PFSK-1 (cell line): ENCODE measurements around the gene SMOC2.

ENCODE experiments used
- POLR2AphosphoS5 ChIP-seq: IDR thresholded peaks from 2 replicates; pipeline ENCODE4 v1.6.1; 2012; ENCODE audit warnings: low read depth, mild to moderate bottlenecking, control low read depth, low read length, moderate library complexity
- SIN3A ChIP-seq: IDR thresholded peaks from 2 replicates; pipeline ENCODE4 v1.6.1; 2012; ENCODE audit warnings: mild to moderate bottlenecking, low read length, moderate library complexity, borderline replicate concordance; ENCODE audit not compliant: insufficient read depth
- TAF1 ChIP-seq: IDR thresholded peaks from 2 replicates; pipeline ENCODE4 v1.6.1; 2012; ENCODE audit warnings: low read length, control low read depth, borderline replicate concordance; ENCODE audit not compliant: insufficient read depth
- TF ChIP-seq, protein P1 (sequence below), 2 experiments: IDR thresholded peaks; 2 replicates each; pipeline versions ENCODE4 v1.6.1 to v1.8.0; 2011 to 2012; ENCODE audit warnings: low read depth in 2 of 2, low read length in 2 of 2, control low read depth in 1 of 2, inconsistent platforms in 1 of 2, mild to moderate bottlenecking in 1 of 2, moderate library complexity in 1 of 2; ENCODE audit not compliant: insufficient read depth in 1 of 2

- TF ChIP-seq, protein P1, sequence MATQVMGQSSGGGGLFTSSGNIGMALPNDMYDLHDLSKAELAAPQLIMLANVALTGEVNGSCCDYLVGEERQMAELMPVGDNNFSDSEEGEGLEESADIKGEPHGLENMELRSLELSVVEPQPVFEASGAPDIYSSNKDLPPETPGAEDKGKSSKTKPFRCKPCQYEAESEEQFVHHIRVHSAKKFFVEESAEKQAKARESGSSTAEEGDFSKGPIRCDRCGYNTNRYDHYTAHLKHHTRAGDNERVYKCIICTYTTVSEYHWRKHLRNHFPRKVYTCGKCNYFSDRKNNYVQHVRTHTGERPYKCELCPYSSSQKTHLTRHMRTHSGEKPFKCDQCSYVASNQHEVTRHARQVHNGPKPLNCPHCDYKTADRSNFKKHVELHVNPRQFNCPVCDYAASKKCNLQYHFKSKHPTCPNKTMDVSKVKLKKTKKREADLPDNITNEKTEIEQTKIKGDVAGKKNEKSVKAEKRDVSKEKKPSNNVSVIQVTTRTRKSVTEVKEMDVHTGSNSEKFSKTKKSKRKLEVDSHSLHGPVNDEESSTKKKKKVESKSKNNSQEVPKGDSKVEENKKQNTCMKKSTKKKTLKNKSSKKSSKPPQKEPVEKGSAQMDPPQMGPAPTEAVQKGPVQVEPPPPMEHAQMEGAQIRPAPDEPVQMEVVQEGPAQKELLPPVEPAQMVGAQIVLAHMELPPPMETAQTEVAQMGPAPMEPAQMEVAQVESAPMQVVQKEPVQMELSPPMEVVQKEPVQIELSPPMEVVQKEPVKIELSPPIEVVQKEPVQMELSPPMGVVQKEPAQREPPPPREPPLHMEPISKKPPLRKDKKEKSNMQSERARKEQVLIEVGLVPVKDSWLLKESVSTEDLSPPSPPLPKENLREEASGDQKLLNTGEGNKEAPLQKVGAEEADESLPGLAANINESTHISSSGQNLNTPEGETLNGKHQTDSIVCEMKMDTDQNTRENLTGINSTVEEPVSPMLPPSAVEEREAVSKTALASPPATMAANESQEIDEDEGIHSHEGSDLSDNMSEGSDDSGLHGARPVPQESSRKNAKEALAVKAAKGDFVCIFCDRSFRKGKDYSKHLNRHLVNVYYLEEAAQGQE (IDR thresholded peaks at IDR 0.05; ENCODE audit: insufficient read depth in 1 of 2, low read depth in 2 of 2, low read length in 2 of 2) = no peak
- no peak for TF ChIP-seq POLR2AphosphoS5
- TF ChIP-seq SIN3A = no peak
- TF ChIP-seq TAF1 = no peak
These were observed 269.0 kb downstream of the SMOC2 start for GRCh38 chr6:168709991-168710390.
